H1 (cell line): ENCODE measurements around the gene WIPF1.

Experiments used
- ATF3 ChIP-seq: IDR thresholded peaks from 2 replicates; pipeline ENCODE4 v1.6.1; 2011; ENCODE audit warnings: low read depth, mild to moderate bottlenecking, low read length; ENCODE audit not compliant: insufficient read depth
- BACH1 ChIP-seq: IDR thresholded peaks from 2 replicates; pipeline ENCODE4 v1.6.1; 2012; ENCODE audit warnings: low read length, improper control_type of control experiment
- EGR1 ChIP-seq: IDR thresholded peaks from 2 replicates; pipeline ENCODE4 v1.6.1; 2011; ENCODE audit warnings: low read depth, low read length, borderline replicate concordance
- EP300 ChIP-seq, 2 experiments: IDR thresholded peaks; 1 replicate in 1 of 2; 2 replicates in 1 of 2; pipeline ENCODE4 v1.6.1; 2011 to 2012; ENCODE audit warnings: low read depth in 2 of 2, low read length in 2 of 2, mild to moderate bottlenecking in 2 of 2, borderline replicate concordance in 1 of 2, inconsistent platforms in 1 of 2, moderate library complexity in 1 of 2
- EZH2 ChIP-seq: fragments of 200-600 bp; sonication (generic); IDR thresholded peaks from 2 replicates; pipeline ENCODE4 v1.7.1; 2012; ENCODE audit warnings: low read depth, mild to moderate bottlenecking, moderate library complexity, low read length, inconsistent platforms; ENCODE audit not compliant: severe bottlenecking
- GABPA ChIP-seq: IDR thresholded peaks from 2 replicates; pipeline ENCODE4 v1.6.1; 2011; ENCODE audit warnings: mild to moderate bottlenecking, low read length, moderate library complexity, borderline replicate concordance; ENCODE audit not compliant: insufficient read depth
- HDAC2 ChIP-seq, 2 experiments: fragments of 300-600 bp in 1 of 2; sonication (generic) in 1 of 2; IDR thresholded peaks; 2 replicates each; pipeline ENCODE4 v1.6.1; 2011 to 2012; ENCODE audit warnings: low read depth in 2 of 2, low read length in 2 of 2, mild to moderate bottlenecking in 2 of 2, moderate library complexity in 2 of 2, borderline replicate concordance in 1 of 2, inconsistent platforms in 1 of 2
- KDM1A ChIP-seq: fragments of 200-600, 300-600 bp; sonication (generic); IDR thresholded peaks from 2 replicates; pipeline ENCODE4 v1.7.1; 2016; ENCODE audit warnings: mild to moderate bottlenecking, low read length, borderline replicate concordance
- MAX ChIP-seq: IDR thresholded peaks from 2 replicates; pipeline ENCODE4 v1.6.1; 2012; ENCODE audit warnings: inconsistent platforms
- POLR2AphosphoS5 ChIP-seq: IDR thresholded peaks from 2 replicates; pipeline ENCODE4 v1.6.1; 2011; ENCODE audit warnings: low read depth, low read length
- USF2 ChIP-seq: IDR thresholded peaks from 2 replicates; pipeline ENCODE4 v1.6.1; 2011; ENCODE audit warnings: low read length, improper control_type of control experiment
- TF ChIP-seq, protein P1 (sequence below), 3 experiments: IDR thresholded peaks; 1 replicate in 2 of 3; 2 replicates in 1 of 3; pipeline versions ENCODE4 v1.5.1 to v1.6.1; 2011; ENCODE audit warnings: low read length in 3 of 3, mild to moderate bottlenecking in 3 of 3, inconsistent platforms in 2 of 3, low read depth in 1 of 3, moderate library complexity in 1 of 3; ENCODE audit not compliant: insufficient read depth in 1 of 3; ENCODE audit errors: control extremely low read depth in 1 of 3

- TF ChIP-seq HDAC2 (IDR thresholded peaks at IDR 0.05; ENCODE audit: borderline replicate concordance in 1 of 2, low read depth in 2 of 2, low read length in 2 of 2), result no peak
- TF ChIP-seq, protein P1, sequence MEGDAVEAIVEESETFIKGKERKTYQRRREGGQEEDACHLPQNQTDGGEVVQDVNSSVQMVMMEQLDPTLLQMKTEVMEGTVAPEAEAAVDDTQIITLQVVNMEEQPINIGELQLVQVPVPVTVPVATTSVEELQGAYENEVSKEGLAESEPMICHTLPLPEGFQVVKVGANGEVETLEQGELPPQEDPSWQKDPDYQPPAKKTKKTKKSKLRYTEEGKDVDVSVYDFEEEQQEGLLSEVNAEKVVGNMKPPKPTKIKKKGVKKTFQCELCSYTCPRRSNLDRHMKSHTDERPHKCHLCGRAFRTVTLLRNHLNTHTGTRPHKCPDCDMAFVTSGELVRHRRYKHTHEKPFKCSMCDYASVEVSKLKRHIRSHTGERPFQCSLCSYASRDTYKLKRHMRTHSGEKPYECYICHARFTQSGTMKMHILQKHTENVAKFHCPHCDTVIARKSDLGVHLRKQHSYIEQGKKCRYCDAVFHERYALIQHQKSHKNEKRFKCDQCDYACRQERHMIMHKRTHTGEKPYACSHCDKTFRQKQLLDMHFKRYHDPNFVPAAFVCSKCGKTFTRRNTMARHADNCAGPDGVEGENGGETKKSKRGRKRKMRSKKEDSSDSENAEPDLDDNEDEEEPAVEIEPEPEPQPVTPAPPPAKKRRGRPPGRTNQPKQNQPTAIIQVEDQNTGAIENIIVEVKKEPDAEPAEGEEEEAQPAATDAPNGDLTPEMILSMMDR (IDR thresholded peaks at IDR 0.05; ENCODE audit: control extremely low read depth in 1 of 3, insufficient read depth in 1 of 3, low read depth in 1 of 3, low read length in 3 of 3), result no peak
- no peak for TF ChIP-seq ATF3
- TF ChIP-seq USF2, result no peak
- TF ChIP-seq EGR1, result no peak
- TF ChIP-seq EP300 (IDR thresholded peaks at IDR 0.05; ENCODE audit: borderline replicate concordance in 1 of 2, low read depth in 2 of 2, low read length in 2 of 2), result no peak
- no peak for TF ChIP-seq POLR2AphosphoS5
- TF ChIP-seq EZH2, result no peak
- TF ChIP-seq MAX, result no peak
- TF ChIP-seq BACH1, result no peak
- no peak for TF ChIP-seq GABPA
- no peak for TF ChIP-seq KDM1A
These were observed 627 bp downstream of the WIPF1 start for GRCh38 chr2:174597009-174597344.
